HCT116 (cell line): ENCODE data around the gene CAPZB. TPM values are rescaled to one million over a fixed set of nuclear protein-coding genes. Genes with fewer than 3 reads are reported as not detected.

ENCODE experiments used
- ATAC-seq: fragments of 200-7000 bp; cut with Tn5 transposase; 2 replicates; pipeline ENCODE4 v1.9.1; 2020; ENCODE audit warnings: mild to moderate bottlenecking, moderate library complexity
- BruUV-seq: library from RNA; stranded (reverse); fragments of 400-500 nt; replicated peaks from 2 replicates; lab custom pipeline; 2021; lab: Mats Ljungman, UMichigan
- CTCF ChIA-PET: fragments of 300-600 bp; sonication (Branson Sonifier 250); formaldehyde crosslinking; loops from one replicate; lab custom pipeline; 2021; ENCODE audit warnings: antibody characterized with exemption; lab: Charles Lee
- POLR2A ChIA-PET: fragments of 300-600, 350-600 bp; sonication (Branson Sonifier 250); formaldehyde crosslinking; loops from one replicate; lab custom pipeline; 2021; ENCODE audit warnings: antibody characterized with exemption; lab: Charles Lee
- RAD21 ChIA-PET, 2 experiments: fragments of 300-600 bp; sonication (Branson Sonifier 250); formaldehyde crosslinking; loops; one replicate each; lab custom pipeline; 2023; ENCODE audit warnings: low total read pairs in 2 of 2; ENCODE audit not compliant: uncharacterized antibody in 2 of 2, unreplicated experiment in 2 of 2, low non-redundant PET in 1 of 2; lab: Charles Lee
- DNase-seq: peaks from one replicate; pipeline ENCODE4 v3.0.0-alpha.2; 2010; ENCODE audit warnings: low read depth, low spot score
- H2AFZ ChIP-seq: fragments of 200-600 bp; shearing (Covaris generic), sonication (generic); 2 replicates; pipeline ENCODE4 v1.6.1; 2017; ENCODE audit warnings: low read depth, mixed run types, mixed read lengths, antibody characterized with exemption, low read length; ENCODE audit not compliant: poor library complexity, severe bottlenecking
- H3K27ac ChIP-seq: 2 replicates; pipeline ENCODE4 v1.5.1; 2012; ENCODE audit warnings: low read depth, low read length
- H3K27me3 ChIP-seq: fragments of 200-600 bp; sonication (generic); 2 replicates; pipeline ENCODE4 v1.6.1; 2016; ENCODE audit warnings: mixed run types, low read length, mixed read lengths; ENCODE audit not compliant: insufficient read depth
- H3K36me3 ChIP-seq, 2 experiments: fragments of 200-500 bp in 1 of 2; fragments of 200-600 bp in 1 of 2; sonication (Bioruptor generic) in 1 of 2; sonication (generic) in 1 of 2; 2 replicates each; pipeline versions ENCODE4 v1.5.1 to v1.6.1; 2014 to 2016; ENCODE audit warnings: low read length in 2 of 2, inconsistent platforms in 1 of 2, mixed read lengths in 1 of 2, mixed run types in 1 of 2; ENCODE audit not compliant: insufficient read depth in 2 of 2, control insufficient read depth in 1 of 2
- H3K4me1 ChIP-seq, 2 experiments: fragments of 200-600 bp in 1 of 2; sonication (generic) in 1 of 2; 2 replicates each; pipeline versions ENCODE4 v1.5.1 to v1.6.1; 2012 to 2017; ENCODE audit warnings: low read length in 2 of 2, inconsistent platforms in 1 of 2, mild to moderate bottlenecking in 1 of 2, mixed read lengths in 1 of 2, mixed run types in 1 of 2, moderate library complexity in 1 of 2; ENCODE audit not compliant: insufficient read depth in 2 of 2, control insufficient read depth in 1 of 2
- H3K4me2 ChIP-seq: fragments of 200-600 bp; sonication (generic); 2 replicates; pipeline ENCODE4 v1.6.1; 2017; ENCODE audit warnings: mixed run types, low read length, mixed read lengths
- H3K4me3 ChIP-seq, 2 experiments: fragments of 200-600 bp in 1 of 2; sonication (generic) in 1 of 2; replicated peaks in 1 of 2; 2 replicates each; pipeline ENCODE4 v1.5.1; 2011 to 2016; ENCODE audit warnings: low read length in 2 of 2, control low read depth in 1 of 2, low read depth in 1 of 2, mild to moderate bottlenecking in 1 of 2, mixed read lengths in 1 of 2, mixed run types in 1 of 2
- H3K79me2 ChIP-seq: fragments of 200-600 bp; sonication (generic); 2 replicates; pipeline ENCODE4 v1.6.1; 2017; ENCODE audit warnings: mild to moderate bottlenecking, mixed run types, low read length, moderate library complexity, mixed read lengths; ENCODE audit not compliant: insufficient read depth
- H3K9ac ChIP-seq: fragments of 200-600 bp; sonication (generic); 2 replicates; pipeline ENCODE4 v1.6.1; 2016; ENCODE audit warnings: low read length, mixed read lengths
- H3K9me2 ChIP-seq: fragments of 200-600 bp; sonication (generic), shearing (Covaris generic); 2 replicates; pipeline ENCODE4 v1.6.1; 2017; ENCODE audit warnings: mixed run types, mild to moderate bottlenecking, moderate library complexity; ENCODE audit not compliant: insufficient read depth
- H3K9me3 ChIP-seq, 2 experiments: fragments of 200-500 bp in 1 of 2; fragments of 200-600 bp in 1 of 2; sonication (Bioruptor generic) in 1 of 2; sonication (generic) in 1 of 2; 2 replicates each; pipeline ENCODE4 v1.6.1; 2014 to 2017; ENCODE audit warnings: low read length in 2 of 2, mixed read lengths in 2 of 2, inconsistent platforms in 1 of 2, low read depth in 1 of 2, mild to moderate bottlenecking in 1 of 2, mixed run types in 1 of 2, moderate library complexity in 1 of 2; ENCODE audit not compliant: control insufficient read depth in 1 of 2, insufficient read depth in 1 of 2
- H4K20me1 ChIP-seq: fragments of 200-600 bp; sonication (generic), shearing (Covaris generic); 2 replicates; pipeline ENCODE4 v1.6.1; 2017; ENCODE audit warnings: mixed run types, mild to moderate bottlenecking, moderate library complexity; ENCODE audit not compliant: insufficient read depth
- CEBPB ChIP-seq: IDR thresholded peaks from 2 replicates; pipeline ENCODE4 v1.6.1; 2012; ENCODE audit warnings: low read depth
- CTCF ChIP-seq, 3 experiments: fragments of 200-600 bp in 1 of 3; sonication (generic) in 1 of 3; IDR thresholded peaks in 2 of 3; conservative IDR thresholded peaks in 1 of 3; 2 replicates each; pipeline ENCODE4 v1.5.1; 2012 to 2017; ENCODE audit warnings: low read depth in 2 of 3, low read length in 2 of 3, antibody characterized with exemption in 1 of 3, borderline replicate concordance in 1 of 3, control low read depth in 1 of 3, mild to moderate bottlenecking in 1 of 3, mixed read lengths in 1 of 3, mixed run types in 1 of 3, moderate library complexity in 1 of 3; ENCODE audit not compliant: insufficient read depth in 1 of 3
- EGR1 ChIP-seq: IDR thresholded peaks from 2 replicates; pipeline ENCODE4 v1.6.1; 2012; ENCODE audit warnings: low read depth
- ELF1 ChIP-seq: IDR thresholded peaks from 2 replicates; pipeline ENCODE4 v1.6.1; 2012; ENCODE audit warnings: low read depth, borderline replicate concordance
- EZH2 ChIP-seq: fragments of 200-600 bp; sonication (generic); IDR thresholded peaks from 2 replicates; pipeline ENCODE4 v1.6.1; 2017; ENCODE audit warnings: antibody characterized with exemption, mixed run types
- FOSL1 ChIP-seq: IDR thresholded peaks from 2 replicates; pipeline ENCODE4 v1.6.1; 2012; ENCODE audit warnings: low read depth
- JUND ChIP-seq: IDR thresholded peaks from 2 replicates; pipeline ENCODE4 v1.6.1; 2012
- POLR2A ChIP-seq: IDR thresholded peaks from 2 replicates; pipeline ENCODE4 v1.7.0; 2011; ENCODE audit warnings: borderline replicate concordance; ENCODE audit not compliant: insufficient read depth, insufficient read length; ENCODE audit errors: extremely low read depth
- RAD21 ChIP-seq: IDR thresholded peaks from 2 replicates; pipeline ENCODE4 v1.6.1; 2012; ENCODE audit warnings: low read depth, mild to moderate bottlenecking
- SIN3A ChIP-seq: IDR thresholded peaks from 2 replicates; pipeline ENCODE4 v1.6.1; 2012; ENCODE audit warnings: low read depth
- SP1 ChIP-seq: IDR thresholded peaks from 2 replicates; pipeline ENCODE4 v1.6.1; 2012; ENCODE audit warnings: low read depth
- SRF ChIP-seq: IDR thresholded peaks from 2 replicates; pipeline ENCODE4 v1.6.1; 2012; ENCODE audit warnings: low read depth
- TCF7L2 ChIP-seq: IDR thresholded peaks from 2 replicates; pipeline ENCODE4 v1.7.0; 2011; ENCODE audit warnings: borderline replicate concordance, inconsistent platforms; ENCODE audit not compliant: insufficient read depth, insufficient read length; ENCODE audit errors: extremely low read depth
- ZNF274 ChIP-seq: fragments of 200-500 bp; sonication (Bioruptor generic); IDR thresholded peaks from 2 replicates; pipeline ENCODE4 v1.6.1; 2014; ENCODE audit warnings: mild to moderate bottlenecking, low read depth, low read length, inconsistent platforms
- intact Hi-C: fragments of 100-400 bp; cut with micrococcal nuclease; formaldehyde crosslinking; loops from 2 replicates; pipeline ENCODE4 v1.10.0; 2022
- total RNA-seq: library from RNA; stranded (reverse); gene quantifications from one replicate; pipeline ENCODE4 v1.2.1, GENCODE V29; 2021; ENCODE audit not compliant: unreplicated experiment
- TF ChIP-seq, protein P1 (sequence below): IDR thresholded peaks from 2 replicates; pipeline ENCODE4 v1.6.1; 2012
- TF ChIP-seq, protein P2 (sequence below): IDR thresholded peaks from 2 replicates; pipeline ENCODE4 v1.6.1; 2011; ENCODE audit warnings: mild to moderate bottlenecking, low read length, moderate library complexity; ENCODE audit not compliant: insufficient replicate concordance; ENCODE audit errors: extremely low read depth
- TF ChIP-seq, protein P3 (sequence below): IDR thresholded peaks from 2 replicates; pipeline ENCODE4 v1.6.1; 2012

Gene CAPZB
- total RNA-seq, 1 experiment from 2014 or later, result 203 TPM

- intact Hi-C loops, result no loop called here
- Histone ChIP-seq H3K9me2 (no peaks in the 10 kb centered on the region), H3K36me3 (peaks cover 4 to 5% of the 10 kb centered on the region in 2 experiments; a peak in 1 of 4 replicates), H3K27ac (no peak overlapping the region), H4K20me1 (no peaks in the 10 kb centered on the region), H3K4me3 (no peak overlapping the region), H3K9ac (no peak overlapping the region), H3K79me2 (peaks cover 13% of the 10 kb centered on the region; the same call in 1 of the 2 replicates), H3K9me3 (no peaks in the 10 kb centered on the region), H3K4me1 (no peaks in the 10 kb centered on the region), H2AFZ (no peak overlapping the region), H3K27me3 (no peaks in the 10 kb centered on the region), H3K4me2 (no peak overlapping the region)
- RAD21 ChIA-PET, result no interaction called here
- POLR2A ChIA-PET, result no interaction called here
- CTCF ChIA-PET, result no interaction called here
- ATAC-seq (no peak), DNase-seq (no peak)
- BruUV-seq, result no TSS peak
- TF ChIP-seq FOSL1 (no peak), EZH2 (no peak), SRF (no peak)
- TF ChIP-seq, protein P1, sequence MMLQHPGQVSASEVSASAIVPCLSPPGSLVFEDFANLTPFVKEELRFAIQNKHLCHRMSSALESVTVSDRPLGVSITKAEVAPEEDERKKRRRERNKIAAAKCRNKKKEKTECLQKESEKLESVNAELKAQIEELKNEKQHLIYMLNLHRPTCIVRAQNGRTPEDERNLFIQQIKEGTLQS, result no peak
- TF ChIP-seq, protein P2, sequence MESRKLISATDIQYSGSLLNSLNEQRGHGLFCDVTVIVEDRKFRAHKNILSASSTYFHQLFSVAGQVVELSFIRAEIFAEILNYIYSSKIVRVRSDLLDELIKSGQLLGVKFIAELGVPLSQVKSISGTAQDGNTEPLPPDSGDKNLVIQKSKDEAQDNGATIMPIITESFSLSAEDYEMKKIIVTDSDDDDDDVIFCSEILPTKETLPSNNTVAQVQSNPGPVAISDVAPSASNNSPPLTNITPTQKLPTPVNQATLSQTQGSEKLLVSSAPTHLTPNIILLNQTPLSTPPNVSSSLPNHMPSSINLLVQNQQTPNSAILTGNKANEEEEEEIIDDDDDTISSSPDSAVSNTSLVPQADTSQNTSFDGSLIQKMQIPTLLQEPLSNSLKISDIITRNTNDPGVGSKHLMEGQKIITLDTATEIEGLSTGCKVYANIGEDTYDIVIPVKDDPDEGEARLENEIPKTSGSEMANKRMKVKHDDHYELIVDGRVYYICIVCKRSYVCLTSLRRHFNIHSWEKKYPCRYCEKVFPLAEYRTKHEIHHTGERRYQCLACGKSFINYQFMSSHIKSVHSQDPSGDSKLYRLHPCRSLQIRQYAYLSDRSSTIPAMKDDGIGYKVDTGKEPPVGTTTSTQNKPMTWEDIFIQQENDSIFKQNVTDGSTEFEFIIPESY, result no peak
These were observed 124.9 kb downstream of the CAPZB start for GRCh38 chr1:19360432-19360831.

DNA sequence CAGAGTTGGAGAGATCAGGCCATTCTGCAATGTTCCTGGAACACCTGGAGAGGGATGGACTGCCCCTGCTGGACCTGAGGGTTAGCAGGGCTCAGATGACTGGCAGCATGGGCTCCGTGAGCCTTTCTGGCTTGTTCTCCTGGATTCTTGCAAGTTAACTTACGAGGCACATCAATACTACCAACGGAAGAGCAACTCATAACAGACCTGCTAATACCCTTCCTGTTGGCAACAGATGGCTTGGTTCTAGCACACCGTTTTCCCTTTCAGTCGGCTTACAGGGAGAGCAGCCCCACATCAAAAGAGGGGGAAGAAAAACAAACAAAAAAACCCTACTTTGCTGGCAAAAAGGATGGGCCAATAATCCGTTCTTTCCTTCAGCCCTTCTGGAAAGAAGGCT, 125.3 kb downstream of the CAPZB start:
- H3K36me3 ChIP-seq, result peaks cover 5 to 6% of the 10 kb centered on the region in 2 experiments; a peak in 1 of 4 replicates
- no peak for TF ChIP-seq ZNF274
- no peak for TF ChIP-seq FOSL1
- no peak for TF ChIP-seq RAD21
- TF ChIP-seq SRF, result no peak
- no peak for TF ChIP-seq CEBPB
- no peak for TF ChIP-seq SIN3A
- TF ChIP-seq, protein P1, result no peak
- TF ChIP-seq EZH2, result no peak
- TF ChIP-seq, protein P3, sequence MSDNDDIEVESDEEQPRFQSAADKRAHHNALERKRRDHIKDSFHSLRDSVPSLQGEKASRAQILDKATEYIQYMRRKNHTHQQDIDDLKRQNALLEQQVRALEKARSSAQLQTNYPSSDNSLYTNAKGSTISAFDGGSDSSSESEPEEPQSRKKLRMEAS, result no peak
- no peak for TF ChIP-seq JUND
- no peak for TF ChIP-seq ELF1
- TF ChIP-seq CTCF (IDR thresholded peaks at IDR 0.05 in 2 of 3, conservative IDR thresholded peaks at IDR 0.05 in 1 of 3; ENCODE audit: borderline replicate concordance in 1 of 3, insufficient read depth in 1 of 3, low read depth in 2 of 3, low read length in 2 of 3), result no peak
- no peak for TF ChIP-seq EGR1
- no peak for TF ChIP-seq TCF7L2
- no peak for TF ChIP-seq SP1
- TF ChIP-seq POLR2A, result no peak

More for the DNA sequence above, 125.3 kb downstream of the CAPZB start:
- H3K27ac ChIP-seq, result no peak overlapping the region
- H3K4me2 ChIP-seq, result no peak overlapping the region
- no peaks in the 10 kb centered on the region for H3K9me3 ChIP-seq
- no peaks in the 10 kb centered on the region for H3K27me3 ChIP-seq
- no peak overlapping the region for H3K4me3 ChIP-seq
- no peak overlapping the region for H3K9ac ChIP-seq
- no peaks in the 10 kb centered on the region for H3K4me1 ChIP-seq
- no peak overlapping the region for H2AFZ ChIP-seq
- intact Hi-C loops, result no loop called here
- ChIA-PET CTCF (no interaction called here), POLR2A (no interaction called here), RAD21 (no interaction called here)
- H4K20me1 ChIP-seq, result no peaks in the 10 kb centered on the region
- peaks cover 13% of the 10 kb centered on the region; the same call in 1 of the 2 replicates for H3K79me2 ChIP-seq
- ATAC-seq, result no peak
- BruUV-seq, result no TSS peak
- H3K9me2 ChIP-seq, result no peaks in the 10 kb centered on the region
- no peak for DNase-seq
